ENCODE data around the gene COG8. TPM values are rescaled to one million over a fixed set of nuclear protein-coding genes. Genes with fewer than 3 reads are reported as not detected.

The COG8 gene
- total and polyA plus RNA-seq, 2 experiments from 2014 or later, result 21.4 to 79.9 TPM

GRCh38 chr16:69309316-69309715 is 30.0 kb downstream of the COG8 start:
- no peak overlapping the region; the same call in 1 of the 2 replicates for H3K27ac ChIP-seq (ENCODE audit: low read depth)
- ATAC-seq (no peak), DNase-seq (ENCODE audit: low spot score) (peak; percentile 35)
- peaks cover 13% of the 10 kb centered on the region for H4K20me1 ChIP-seq (replicated peaks; ENCODE audit: insufficient read depth)
- no peak overlapping the region for H3K4me2 ChIP-seq
- no peak overlapping the region for H3K27ac Mint-ChIP-seq
- no peaks in the 10 kb centered on the region for H3K9me3 Mint-ChIP-seq
- H3K27me3 Mint-ChIP-seq (ENCODE audit: insufficient read depth, low read depth, poor library complexity), result peaks cover 8% of the 10 kb centered on the region
- H3K4me1 Mint-ChIP-seq, result peaks cover 5% of the 10 kb centered on the region
- no peaks in the 10 kb centered on the region for H3K27me3 ChIP-seq (ENCODE audit: insufficient read depth)
- H2AFZ ChIP-seq, result no peak overlapping the region
- H3K4me3 Mint-ChIP-seq, result no peak overlapping the region
- TF ChIP-seq, protein P1, sequence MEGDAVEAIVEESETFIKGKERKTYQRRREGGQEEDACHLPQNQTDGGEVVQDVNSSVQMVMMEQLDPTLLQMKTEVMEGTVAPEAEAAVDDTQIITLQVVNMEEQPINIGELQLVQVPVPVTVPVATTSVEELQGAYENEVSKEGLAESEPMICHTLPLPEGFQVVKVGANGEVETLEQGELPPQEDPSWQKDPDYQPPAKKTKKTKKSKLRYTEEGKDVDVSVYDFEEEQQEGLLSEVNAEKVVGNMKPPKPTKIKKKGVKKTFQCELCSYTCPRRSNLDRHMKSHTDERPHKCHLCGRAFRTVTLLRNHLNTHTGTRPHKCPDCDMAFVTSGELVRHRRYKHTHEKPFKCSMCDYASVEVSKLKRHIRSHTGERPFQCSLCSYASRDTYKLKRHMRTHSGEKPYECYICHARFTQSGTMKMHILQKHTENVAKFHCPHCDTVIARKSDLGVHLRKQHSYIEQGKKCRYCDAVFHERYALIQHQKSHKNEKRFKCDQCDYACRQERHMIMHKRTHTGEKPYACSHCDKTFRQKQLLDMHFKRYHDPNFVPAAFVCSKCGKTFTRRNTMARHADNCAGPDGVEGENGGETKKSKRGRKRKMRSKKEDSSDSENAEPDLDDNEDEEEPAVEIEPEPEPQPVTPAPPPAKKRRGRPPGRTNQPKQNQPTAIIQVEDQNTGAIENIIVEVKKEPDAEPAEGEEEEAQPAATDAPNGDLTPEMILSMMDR (conservative IDR thresholded peaks at IDR 0.05; ENCODE audit: low read depth in 2 of 2), result 0 out of 4 replicates have a peak, but pooled peaks of 1 of the 2 experiments have one; percentile 8
- no peak for TF ChIP-seq NANOG (IDR thresholded peaks at IDR 0.05; ENCODE audit: borderline replicate concordance)
- no peaks in the 10 kb centered on the region for H3K9me2 ChIP-seq (ENCODE audit: insufficient read depth)
- peaks cover 6% of the 10 kb centered on the region; the same call in 2 of the 3 replicates for H3K36me3 Mint-ChIP-seq (ENCODE audit: low read depth)
- H3K4me1 ChIP-seq (ENCODE audit: insufficient read depth), result peaks cover 8% of the 10 kb centered on the region; the same call in 1 of the 2 replicates
- peaks cover 5% of the 10 kb centered on the region; the same call in 1 of the 2 replicates for H3F3A ChIP-seq (replicated peaks; ENCODE audit: low read depth)
- no peak overlapping the region for H3K4me3 ChIP-seq
- H3K79me2 ChIP-seq (replicated peaks; ENCODE audit: insufficient read depth), result peaks cover 20% of the 10 kb centered on the region
- H3K36me3 ChIP-seq (ENCODE audit: insufficient read depth), result no peaks in the 10 kb centered on the region

DNA sequence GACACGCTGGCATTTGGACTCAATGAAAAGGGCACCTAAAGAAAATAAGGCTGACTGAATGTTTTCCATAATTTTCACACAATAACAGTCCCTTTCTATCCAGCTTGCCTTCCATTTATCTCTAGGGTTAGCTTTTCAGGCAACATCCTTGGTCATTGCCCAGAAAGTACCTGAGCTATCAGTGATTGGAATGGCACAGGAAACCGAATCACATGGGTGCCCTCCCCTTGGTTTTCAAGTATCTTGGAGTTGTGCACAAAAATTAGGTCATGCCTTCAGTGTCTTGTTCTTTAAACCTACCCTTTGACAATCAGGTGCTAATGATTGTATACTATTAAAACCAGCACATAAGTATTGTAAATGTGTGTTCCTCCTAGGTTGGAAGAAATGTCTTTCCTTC is 31.5 kb downstream of the COG8 start:
- H3K79me2 ChIP-seq (replicated peaks; ENCODE audit: insufficient read depth), result peaks cover 10% of the 10 kb centered on the region
- ATAC-seq (no peak), DNase-seq (ENCODE audit: low spot score) (no peak)
- H3K36me3 ChIP-seq (ENCODE audit: insufficient read depth), result no peaks in the 10 kb centered on the region
- peaks cover 5% of the 10 kb centered on the region for H3K4me1 Mint-ChIP-seq
- no peaks in the 10 kb centered on the region for H3K9me2 ChIP-seq (ENCODE audit: insufficient read depth)
- peaks cover 5% of the 10 kb centered on the region; the same call in 1 of the 2 replicates for H3F3A ChIP-seq (replicated peaks; ENCODE audit: low read depth)
- H3K27me3 ChIP-seq (ENCODE audit: insufficient read depth), result no peaks in the 10 kb centered on the region
- no peak overlapping the region for H3K27ac ChIP-seq (ENCODE audit: low read depth)
- H3K36me3 Mint-ChIP-seq (ENCODE audit: low read depth), result peaks cover 2% of the 10 kb centered on the region; the same call in 1 of the 3 replicates
- no peak overlapping the region for H3K27ac Mint-ChIP-seq
- no peak overlapping the region for H3K4me3 ChIP-seq
- no peak overlapping the region for H3K4me2 ChIP-seq
- peaks cover 8% of the 10 kb centered on the region; the same call in 1 of the 2 replicates for H3K4me1 ChIP-seq (ENCODE audit: insufficient read depth)
- peaks cover 6% of the 10 kb centered on the region; the same call in 1 of the 2 replicates for H4K20me1 ChIP-seq (replicated peaks; ENCODE audit: insufficient read depth)
- no peak overlapping the region for H3K4me3 Mint-ChIP-seq
- H2AFZ ChIP-seq, result no peak overlapping the region
- peaks cover 2% of the 10 kb centered on the region for H3K27me3 Mint-ChIP-seq (ENCODE audit: insufficient read depth, low read depth, poor library complexity)
- H3K9me3 Mint-ChIP-seq, result no peaks in the 10 kb centered on the region
- TF ChIP-seq, protein P2, sequence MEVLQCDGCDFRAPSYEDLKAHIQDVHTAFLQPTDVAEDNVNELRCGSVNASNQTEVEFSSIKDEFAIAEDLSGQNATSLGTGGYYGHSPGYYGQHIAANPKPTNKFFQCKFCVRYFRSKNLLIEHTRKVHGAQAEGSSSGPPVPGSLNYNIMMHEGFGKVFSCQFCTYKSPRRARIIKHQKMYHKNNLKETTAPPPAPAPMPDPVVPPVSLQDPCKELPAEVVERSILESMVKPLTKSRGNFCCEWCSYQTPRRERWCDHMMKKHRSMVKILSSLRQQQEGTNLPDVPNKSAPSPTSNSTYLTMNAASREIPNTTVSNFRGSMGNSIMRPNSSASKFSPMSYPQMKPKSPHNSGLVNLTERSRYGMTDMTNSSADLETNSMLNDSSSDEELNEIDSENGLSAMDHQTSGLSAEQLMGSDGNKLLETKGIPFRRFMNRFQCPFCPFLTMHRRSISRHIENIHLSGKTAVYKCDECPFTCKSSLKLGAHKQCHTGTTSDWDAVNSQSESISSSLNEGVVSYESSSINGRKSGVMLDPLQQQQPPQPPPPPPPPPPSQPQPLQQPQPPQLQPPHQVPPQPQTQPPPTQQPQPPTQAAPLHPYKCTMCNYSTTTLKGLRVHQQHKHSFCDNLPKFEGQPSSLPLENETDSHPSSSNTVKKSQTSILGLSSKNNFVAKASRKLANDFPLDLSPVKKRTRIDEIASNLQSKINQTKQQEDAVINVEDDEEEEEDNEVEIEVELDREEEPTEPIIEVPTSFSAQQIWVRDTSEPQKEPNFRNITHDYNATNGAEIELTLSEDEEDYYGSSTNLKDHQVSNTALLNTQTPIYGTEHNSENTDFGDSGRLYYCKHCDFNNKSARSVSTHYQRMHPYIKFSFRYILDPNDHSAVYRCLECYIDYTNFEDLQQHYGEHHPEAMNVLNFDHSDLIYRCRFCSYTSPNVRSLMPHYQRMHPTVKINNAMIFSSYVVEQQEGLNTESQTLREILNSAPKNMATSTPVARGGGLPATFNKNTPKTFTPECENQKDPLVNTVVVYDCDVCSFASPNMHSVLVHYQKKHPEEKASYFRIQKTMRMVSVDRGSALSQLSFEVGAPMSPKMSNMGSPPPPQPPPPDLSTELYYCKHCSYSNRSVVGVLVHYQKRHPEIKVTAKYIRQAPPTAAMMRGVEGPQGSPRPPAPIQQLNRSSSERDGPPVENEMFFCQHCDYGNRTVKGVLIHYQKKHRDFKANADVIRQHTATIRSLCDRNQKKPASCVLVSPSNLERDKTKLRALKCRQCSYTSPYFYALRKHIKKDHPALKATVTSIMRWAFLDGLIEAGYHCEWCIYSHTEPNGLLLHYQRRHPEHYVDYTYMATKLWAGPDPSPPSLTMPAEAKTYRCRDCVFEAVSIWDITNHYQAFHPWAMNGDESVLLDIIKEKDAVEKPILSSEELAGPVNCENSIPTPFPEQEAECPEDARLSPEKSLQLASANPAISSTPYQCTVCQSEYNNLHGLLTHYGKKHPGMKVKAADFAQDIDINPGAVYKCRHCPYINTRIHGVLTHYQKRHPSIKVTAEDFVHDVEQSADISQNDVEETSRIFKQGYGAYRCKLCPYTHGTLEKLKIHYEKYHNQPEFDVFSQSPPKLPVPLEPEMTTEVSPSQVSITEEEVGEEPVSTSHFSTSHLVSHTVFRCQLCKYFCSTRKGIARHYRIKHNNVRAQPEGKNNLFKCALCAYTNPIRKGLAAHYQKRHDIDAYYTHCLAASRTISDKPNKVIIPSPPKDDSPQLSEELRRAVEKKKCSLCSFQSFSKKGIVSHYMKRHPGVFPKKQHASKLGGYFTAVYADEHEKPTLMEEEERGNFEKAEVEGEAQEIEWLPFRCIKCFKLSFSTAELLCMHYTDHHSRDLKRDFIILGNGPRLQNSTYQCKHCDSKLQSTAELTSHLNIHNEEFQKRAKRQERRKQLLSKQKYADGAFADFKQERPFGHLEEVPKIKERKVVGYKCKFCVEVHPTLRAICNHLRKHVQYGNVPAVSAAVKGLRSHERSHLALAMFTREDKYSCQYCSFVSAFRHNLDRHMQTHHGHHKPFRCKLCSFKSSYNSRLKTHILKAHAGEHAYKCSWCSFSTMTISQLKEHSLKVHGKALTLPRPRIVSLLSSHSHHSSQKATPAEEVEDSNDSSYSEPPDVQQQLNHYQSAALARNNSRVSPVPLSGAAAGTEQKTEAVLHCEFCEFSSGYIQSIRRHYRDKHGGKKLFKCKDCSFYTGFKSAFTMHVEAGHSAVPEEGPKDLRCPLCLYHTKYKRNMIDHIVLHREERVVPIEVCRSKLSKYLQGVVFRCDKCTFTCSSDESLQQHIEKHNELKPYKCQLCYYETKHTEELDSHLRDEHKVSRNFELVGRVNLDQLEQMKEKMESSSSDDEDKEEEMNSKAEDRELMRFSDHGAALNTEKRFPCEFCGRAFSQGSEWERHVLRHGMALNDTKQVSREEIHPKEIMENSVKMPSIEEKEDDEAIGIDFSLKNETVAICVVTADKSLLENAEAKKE (CRISPR knock-in tag; IDR thresholded peaks at IDR 0.05), result no peak
- TF ChIP-seq NANOG (IDR thresholded peaks at IDR 0.05; ENCODE audit: borderline replicate concordance) (no peak), ZNF331 (CRISPR knock-in tag; IDR thresholded peaks at IDR 0.05; ENCODE audit: low read depth) (no peak), ZNF114 (CRISPR knock-in tag; IDR thresholded peaks at IDR 0.05) (no peak), STAT1 (IDR thresholded peaks at IDR 0.05; ENCODE audit: unreplicated experiment) (no peak)
- TF ChIP-seq, protein P3, sequence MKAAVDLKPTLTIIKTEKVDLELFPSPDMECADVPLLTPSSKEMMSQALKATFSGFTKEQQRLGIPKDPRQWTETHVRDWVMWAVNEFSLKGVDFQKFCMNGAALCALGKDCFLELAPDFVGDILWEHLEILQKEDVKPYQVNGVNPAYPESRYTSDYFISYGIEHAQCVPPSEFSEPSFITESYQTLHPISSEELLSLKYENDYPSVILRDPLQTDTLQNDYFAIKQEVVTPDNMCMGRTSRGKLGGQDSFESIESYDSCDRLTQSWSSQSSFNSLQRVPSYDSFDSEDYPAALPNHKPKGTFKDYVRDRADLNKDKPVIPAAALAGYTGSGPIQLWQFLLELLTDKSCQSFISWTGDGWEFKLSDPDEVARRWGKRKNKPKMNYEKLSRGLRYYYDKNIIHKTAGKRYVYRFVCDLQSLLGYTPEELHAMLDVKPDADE (IDR thresholded peaks at IDR 0.05), result no peak
- TF ChIP-seq, protein P4, sequence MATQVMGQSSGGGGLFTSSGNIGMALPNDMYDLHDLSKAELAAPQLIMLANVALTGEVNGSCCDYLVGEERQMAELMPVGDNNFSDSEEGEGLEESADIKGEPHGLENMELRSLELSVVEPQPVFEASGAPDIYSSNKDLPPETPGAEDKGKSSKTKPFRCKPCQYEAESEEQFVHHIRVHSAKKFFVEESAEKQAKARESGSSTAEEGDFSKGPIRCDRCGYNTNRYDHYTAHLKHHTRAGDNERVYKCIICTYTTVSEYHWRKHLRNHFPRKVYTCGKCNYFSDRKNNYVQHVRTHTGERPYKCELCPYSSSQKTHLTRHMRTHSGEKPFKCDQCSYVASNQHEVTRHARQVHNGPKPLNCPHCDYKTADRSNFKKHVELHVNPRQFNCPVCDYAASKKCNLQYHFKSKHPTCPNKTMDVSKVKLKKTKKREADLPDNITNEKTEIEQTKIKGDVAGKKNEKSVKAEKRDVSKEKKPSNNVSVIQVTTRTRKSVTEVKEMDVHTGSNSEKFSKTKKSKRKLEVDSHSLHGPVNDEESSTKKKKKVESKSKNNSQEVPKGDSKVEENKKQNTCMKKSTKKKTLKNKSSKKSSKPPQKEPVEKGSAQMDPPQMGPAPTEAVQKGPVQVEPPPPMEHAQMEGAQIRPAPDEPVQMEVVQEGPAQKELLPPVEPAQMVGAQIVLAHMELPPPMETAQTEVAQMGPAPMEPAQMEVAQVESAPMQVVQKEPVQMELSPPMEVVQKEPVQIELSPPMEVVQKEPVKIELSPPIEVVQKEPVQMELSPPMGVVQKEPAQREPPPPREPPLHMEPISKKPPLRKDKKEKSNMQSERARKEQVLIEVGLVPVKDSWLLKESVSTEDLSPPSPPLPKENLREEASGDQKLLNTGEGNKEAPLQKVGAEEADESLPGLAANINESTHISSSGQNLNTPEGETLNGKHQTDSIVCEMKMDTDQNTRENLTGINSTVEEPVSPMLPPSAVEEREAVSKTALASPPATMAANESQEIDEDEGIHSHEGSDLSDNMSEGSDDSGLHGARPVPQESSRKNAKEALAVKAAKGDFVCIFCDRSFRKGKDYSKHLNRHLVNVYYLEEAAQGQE (IDR thresholded peaks at IDR 0.05; ENCODE audit: unreplicated experiment), result no peak

Measured in GM23338 (cell line).